Frontal cortex (tissue), 4 donors: Measurements from ENCODE around the gene ESPL1. TPM values are rescaled to one million over a fixed set of nuclear protein-coding genes. Genes with fewer than 3 reads are reported as not detected.
"Not testable (repeated sequence)": the region's sequence is repeated elsewhere in the genome, so short reads cannot be mapped to it uniquely, and the experiment has no call there.

Source experiments
- DNase-seq, 2 donors: peaks; one replicate each; pipeline ENCODE4 v3.0.0; 2012; ENCODE audit warnings: low spot score in 2 of 2
- FAIRE-seq: peaks from 2 replicates; lab custom pipeline; 2012; peaks lifted over from hg19 to GRCh38; lab: Jason Lieb, UNC
- total RNA-seq: library from RNA; depleted of rRNA; stranded (reverse); fragments of >200 nt; gene quantifications from one replicate; pipeline ENCODE4 v1.2.3, GENCODE V29; 2014
- donor health status: control.
- donor health status: control.
- donor health status: control.

Gene ESPL1
- total RNA-seq, 1 donor from 2014 or later, result 1.2 TPM

DNA sequence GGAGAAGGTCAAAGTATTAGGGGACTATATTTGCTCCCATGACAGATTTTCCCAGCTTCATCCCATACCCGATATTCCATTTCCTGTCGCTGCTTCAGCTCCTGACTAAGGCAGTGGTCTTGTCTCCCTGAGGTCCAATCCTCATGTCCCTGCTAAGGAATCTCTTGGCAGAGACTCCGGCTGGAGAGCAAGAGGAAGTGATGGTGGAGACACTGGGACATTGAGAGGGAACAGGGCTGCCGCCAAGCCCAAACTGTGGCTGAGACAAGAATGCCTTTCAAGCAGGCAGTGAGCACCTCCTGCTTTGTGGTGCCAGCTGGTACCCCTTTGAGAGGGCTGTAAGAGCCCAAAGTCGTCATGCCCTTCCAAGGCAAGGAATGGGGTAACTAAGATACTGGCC lies 62.6 kb downstream of the ESPL1 start:
- DNase-seq (no peak), FAIRE-seq (no peak)

DNA sequence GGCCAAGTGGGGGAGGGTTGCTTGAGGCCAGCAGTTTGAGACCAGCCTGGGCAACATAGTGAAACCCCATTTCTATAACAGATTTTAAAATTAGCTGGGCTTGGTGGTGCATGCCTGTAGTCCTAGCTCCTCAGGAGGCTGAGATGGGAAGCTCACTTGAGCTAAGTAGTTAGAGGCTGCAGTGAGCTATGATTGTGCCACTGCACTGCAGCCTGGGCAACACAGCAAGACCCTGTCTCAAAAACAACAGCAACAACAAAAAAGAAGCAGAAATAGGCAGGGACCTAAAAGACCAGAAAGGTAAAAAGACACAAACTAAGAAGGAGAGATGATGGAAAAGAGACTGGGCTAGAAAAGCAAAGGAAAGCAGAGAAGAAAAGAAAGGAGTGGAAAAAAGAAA lies 64.2 kb downstream of the ESPL1 start:
- not testable (repeated sequence) for DNase-seq, FAIRE-seq

DNA sequence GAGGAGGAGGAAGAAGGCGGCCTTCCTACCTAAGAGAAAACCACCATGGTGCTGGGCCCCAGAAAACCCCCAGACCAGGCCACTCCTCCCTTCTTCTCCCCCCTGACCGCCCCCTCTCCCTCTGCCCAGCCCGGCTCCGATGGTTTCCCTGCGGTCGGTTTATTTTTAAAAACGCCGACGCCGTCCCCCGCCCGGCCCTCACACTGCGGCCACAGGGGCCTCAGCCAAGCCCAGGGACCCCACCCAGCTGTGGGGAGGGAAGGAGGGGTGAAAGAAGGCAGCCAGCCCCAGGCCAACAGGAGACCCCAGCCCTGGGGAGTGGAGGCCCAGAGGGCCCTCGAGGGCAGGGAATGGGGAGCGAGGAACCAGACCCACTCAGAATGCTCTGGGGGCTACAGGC lies 64.6 kb downstream of the ESPL1 start:
- FAIRE-seq, result no peak
- no peak for DNase-seq

DNA sequence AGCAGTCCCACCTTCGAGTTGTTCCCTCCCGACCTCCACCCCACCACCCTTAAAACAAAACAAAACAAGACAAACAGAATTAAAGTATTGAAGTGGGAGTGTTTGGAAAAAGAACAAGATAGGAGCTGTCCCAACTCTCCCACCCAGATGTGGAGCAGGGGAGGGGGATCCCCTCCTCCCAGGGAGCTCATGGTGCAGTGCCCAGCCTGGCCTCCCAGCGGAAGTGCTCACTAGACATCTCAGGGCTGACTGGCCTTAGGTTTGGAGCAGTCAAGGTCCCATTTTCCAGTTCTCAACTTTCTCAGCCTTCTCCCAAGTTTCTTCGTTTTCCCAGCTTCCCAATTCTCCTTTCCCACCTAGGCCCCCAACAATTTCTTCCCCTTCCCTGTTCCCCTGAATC lies 65.2 kb downstream of the ESPL1 start:
- FAIRE-seq (no peak), DNase-seq (no peak)

DNA sequence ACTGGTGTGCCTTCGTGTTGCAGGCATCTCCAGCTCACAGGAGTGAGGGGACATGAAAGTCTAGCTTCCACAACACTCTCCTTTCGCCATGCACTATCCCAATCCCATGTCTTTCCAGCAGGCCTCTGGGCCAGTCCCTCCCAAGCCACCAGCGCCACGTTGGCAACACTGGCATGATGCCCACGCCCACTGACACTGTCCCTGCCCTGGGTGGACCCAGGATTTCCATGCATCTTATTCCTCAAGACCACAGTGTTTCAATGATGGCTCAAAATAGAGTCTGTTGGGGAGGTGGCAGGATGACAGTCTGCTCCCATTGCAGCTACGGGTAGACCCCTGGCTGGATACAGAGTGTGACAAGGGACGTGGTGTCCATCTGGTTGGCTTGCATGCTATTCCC lies 65.7 kb downstream of the ESPL1 start:
- FAIRE-seq, result no peak
- no peak for DNase-seq

DNA sequence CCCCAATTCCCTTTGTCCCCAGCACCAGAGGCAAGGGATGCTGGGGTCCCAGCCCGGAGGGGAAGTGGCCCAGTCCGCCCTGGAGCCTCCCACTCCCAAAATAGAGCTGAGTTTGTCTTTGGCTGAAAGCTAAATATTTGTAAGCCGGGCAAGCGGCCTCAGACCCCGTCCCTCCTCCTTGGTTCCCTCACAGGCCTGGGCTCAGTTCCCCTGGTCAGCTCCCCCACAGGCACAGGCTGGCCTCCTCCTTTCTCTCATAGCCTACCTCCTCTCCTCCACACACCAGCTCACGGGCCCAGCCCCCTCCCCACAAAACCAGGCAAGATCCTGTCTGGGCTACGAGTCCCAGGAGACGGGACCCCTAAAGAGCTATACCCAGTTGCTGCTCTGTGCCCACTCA lies 66.7 kb downstream of the ESPL1 start:
- DNase-seq (no peak), FAIRE-seq (no peak)

DNA sequence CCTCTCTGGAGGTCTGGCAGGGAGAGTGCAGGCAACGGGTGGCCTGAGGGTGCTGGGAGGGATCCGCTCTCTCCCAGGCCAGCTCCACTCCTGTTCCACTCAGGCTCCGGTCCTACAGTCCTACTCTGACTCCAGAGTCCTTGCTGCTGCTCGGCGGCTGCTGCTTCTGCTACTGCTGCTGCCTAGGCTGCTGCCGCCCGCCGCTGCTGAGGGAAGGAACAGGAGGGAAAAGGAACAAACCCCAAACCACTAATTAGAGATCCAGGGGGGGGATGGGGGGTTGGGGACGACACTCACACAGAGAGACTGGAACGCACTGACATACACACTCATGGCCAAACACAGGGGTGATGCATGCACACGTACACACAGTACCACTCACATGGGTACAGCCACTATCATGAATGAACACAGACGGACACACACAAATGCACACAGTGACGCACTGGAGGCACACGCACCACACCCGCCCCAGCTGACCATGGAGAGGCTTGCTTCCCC lies 68.1 kb downstream of the ESPL1 start, which contains the start of gene SP7:
TSS of gene SP7 (minus strand) at position 174 of the 501 bp plus-strand sequence. CDS start 708 bp downstream, outside the sequence.
- FAIRE-seq, result no peak
- no peak for DNase-seq

DNA sequence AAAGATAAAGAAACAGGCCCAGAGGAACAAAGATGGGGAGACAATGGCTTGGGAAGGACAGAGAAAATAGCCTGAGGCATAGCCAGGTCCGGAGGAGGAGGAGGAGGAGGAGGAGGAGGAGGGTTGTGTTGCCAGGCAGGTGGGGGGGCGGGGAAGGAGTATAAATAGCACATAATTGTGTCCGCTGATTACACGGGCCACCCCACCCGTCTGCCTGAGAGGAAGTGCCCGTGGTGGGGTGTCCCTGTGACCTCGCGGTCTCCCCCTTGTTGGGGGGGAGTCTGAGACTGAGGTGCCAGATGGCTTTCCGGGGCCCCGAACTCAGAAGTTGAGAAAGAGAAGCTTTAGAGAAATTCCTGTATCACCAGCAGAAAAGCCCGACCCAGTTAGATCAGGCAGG lies 69.9 kb downstream of the ESPL1 start:
- FAIRE-seq, result no peak

DNA sequence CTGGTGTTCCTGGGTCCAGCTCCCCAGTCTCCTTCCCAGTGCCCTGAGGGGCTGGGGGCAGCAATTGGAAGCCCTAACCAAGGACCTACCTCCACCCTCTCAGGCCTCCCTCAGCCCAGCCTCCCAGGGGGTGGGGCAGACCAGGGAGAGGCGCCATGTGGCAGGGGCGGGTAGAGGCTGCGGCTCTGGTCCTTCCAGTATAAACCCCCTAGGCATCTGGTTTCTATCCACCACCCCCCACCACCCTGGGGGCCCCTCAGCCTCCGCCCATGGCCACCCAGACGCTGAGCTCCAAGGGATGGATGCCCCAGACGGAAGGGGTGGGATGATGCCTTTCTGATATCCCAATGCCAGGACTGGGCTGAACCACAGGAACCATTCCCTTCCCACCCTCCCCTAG lies 70.8 kb downstream of the ESPL1 start:
- FAIRE-seq, result no peak
- no peak for DNase-seq

More for the DNA sequence above, 69.9 kb downstream of the ESPL1 start:
- DNase-seq, result no peak

DNA sequence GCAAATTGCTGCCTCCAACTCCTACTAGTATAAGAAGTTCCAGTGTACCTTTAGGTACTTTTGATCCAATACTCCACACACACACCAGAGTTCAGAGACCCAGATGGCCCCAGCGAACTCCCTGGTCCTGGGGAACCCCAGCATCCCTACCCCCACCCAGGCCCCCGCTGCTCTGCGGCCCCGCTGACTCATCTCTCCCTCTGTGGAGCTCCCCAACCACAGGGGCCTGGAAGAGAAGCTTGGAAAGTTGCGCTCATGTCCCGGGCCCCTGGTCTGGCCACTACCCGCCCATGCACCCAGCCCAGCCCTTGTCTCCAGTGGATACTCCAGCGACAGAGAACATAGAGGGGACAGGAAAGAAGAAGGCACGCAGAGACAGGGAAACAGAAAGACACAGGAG lies 72.3 kb downstream of the ESPL1 start:
- FAIRE-seq (no peak), DNase-seq (no peak)

Other genes starting within 250 kb of the ESPL1 start
- 11.4 TPM for gene TNS2, start 218.2 kb upstream of the ESPL1 start, total RNA-seq
- 22.4 TPM for gene SPRYD3, start 188.9 kb upstream of the ESPL1 start, total RNA-seq
- gene IGFBP6, start 170.6 kb upstream of the ESPL1 start, total RNA-seq, result 9.0 TPM
- under 0.01 TPM for gene SOAT2, start 164.8 kb upstream of the ESPL1 start, total RNA-seq
- 17.1 TPM for gene ZNF740, start 87.6 kb upstream of the ESPL1 start, total RNA-seq
- gene CSAD, start 87.4 kb upstream of the ESPL1 start, total RNA-seq, result 11.8 TPM
- gene ITGB7, start 61.0 kb upstream of the ESPL1 start, total RNA-seq, result not detected
- 1.6 TPM for gene RARG, start 36.1 kb upstream of the ESPL1 start, total RNA-seq
- gene PFDN5, start 27.2 kb downstream of the ESPL1 start, total RNA-seq, result 538 TPM
- 45.7 TPM for gene MYG1, start 31.4 kb downstream of the ESPL1 start, total RNA-seq
- 34.2 TPM for gene AAAS, start 53.3 kb downstream of the ESPL1 start, total RNA-seq
- under 0.01 TPM for gene SP7, start 68.1 kb downstream of the ESPL1 start, total RNA-seq
- gene SP1, start 111.9 kb downstream of the ESPL1 start, total RNA-seq, result 8.2 TPM
- gene AMHR2, start 155.6 kb downstream of the ESPL1 start, total RNA-seq, result not detected
- 4.9 TPM for gene PRR13, start 173.4 kb downstream of the ESPL1 start, total RNA-seq
- 157 TPM for gene PCBP2, start 183.8 kb downstream of the ESPL1 start, total RNA-seq
- 34.6 TPM for gene MAP3K12, start 231.2 kb downstream of the ESPL1 start, total RNA-seq
- gene TARBP2, start 233.0 kb downstream of the ESPL1 start, total RNA-seq, result 26.9 TPM
- not detected for gene NPFF, start 239.2 kb downstream of the ESPL1 start, total RNA-seq